HCT116 (cell line): Measurements from ENCODE around the gene SLC38A9.

Experiments used
- CTCF ChIP-seq, 3 experiments: fragments of 200-600 bp in 1 of 3; sonication (generic) in 1 of 3; IDR thresholded peaks in 2 of 3; conservative IDR thresholded peaks in 1 of 3; 2 replicates each; pipeline ENCODE4 v1.5.1; 2012 to 2017; ENCODE audit warnings: low read depth in 2 of 3, low read length in 2 of 3, antibody characterized with exemption in 1 of 3, borderline replicate concordance in 1 of 3, control low read depth in 1 of 3, mild to moderate bottlenecking in 1 of 3, mixed read lengths in 1 of 3, mixed run types in 1 of 3, moderate library complexity in 1 of 3; ENCODE audit not compliant: insufficient read depth in 1 of 3
- JUND ChIP-seq: IDR thresholded peaks from 2 replicates; pipeline ENCODE4 v1.6.1; 2012

- TF ChIP-seq CTCF (IDR thresholded peaks at IDR 0.05 in 2 of 3, conservative IDR thresholded peaks at IDR 0.05 in 1 of 3; ENCODE audit: borderline replicate concordance in 1 of 3, insufficient read depth in 1 of 3, low read depth in 2 of 3, low read length in 2 of 3): no peak
- TF ChIP-seq JUND: no peak
Measured at GRCh38 chr5:55706230-55706629, 5.9 kb downstream of the SLC38A9 start.
